Measurements from ENCODE around the gene MB21D2.
"Not testable (repeated sequence)": the region's sequence is repeated elsewhere in the genome, so short reads cannot be mapped to it uniquely, and the experiment has no call there.

MB21D2 gene

DNA sequence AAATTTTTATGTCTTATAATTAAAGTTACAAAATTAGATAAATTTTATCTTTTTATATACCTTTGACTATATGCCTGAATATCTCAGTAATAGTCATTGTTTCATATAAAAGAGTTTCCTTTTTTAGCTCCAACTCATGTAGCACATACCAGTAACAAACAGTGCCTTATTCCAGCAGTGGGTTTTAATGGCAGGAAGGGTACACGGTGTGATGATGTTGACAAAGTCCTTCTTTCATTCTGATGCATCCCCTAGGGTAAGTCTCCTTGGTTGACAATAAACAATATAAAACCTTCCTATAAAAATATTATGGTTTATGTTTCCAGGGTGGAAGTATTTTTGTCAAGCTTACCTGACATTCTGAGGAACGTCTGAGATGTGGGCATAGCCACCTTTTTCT is 113.2 kb downstream of the MB21D2 start:
- no peaks in the 10 kb centered on the region for H3K79me2 ChIP-seq (ENCODE audit: control insufficient read depth, insufficient read depth, low read length, unreplicated experiment)
- no peak overlapping the region for H2AFZ ChIP-seq (ENCODE audit: low read length, unreplicated experiment)
- H3K4me1 ChIP-seq (ENCODE audit: control insufficient read depth, insufficient read depth, low read length, unreplicated experiment): no peaks in the 10 kb centered on the region
- H3K27ac ChIP-seq (ENCODE audit: low read depth, low read length): no peak overlapping the region
- H3K36me3 ChIP-seq (ENCODE audit: insufficient read depth, low read length): no peaks in the 10 kb centered on the region
- H3K4me3 ChIP-seq (ENCODE audit: low read depth, low read length): no peak overlapping the region
- H3K27me3 ChIP-seq (ENCODE audit: insufficient read depth, low read length): no peaks in the 10 kb centered on the region

DNA sequence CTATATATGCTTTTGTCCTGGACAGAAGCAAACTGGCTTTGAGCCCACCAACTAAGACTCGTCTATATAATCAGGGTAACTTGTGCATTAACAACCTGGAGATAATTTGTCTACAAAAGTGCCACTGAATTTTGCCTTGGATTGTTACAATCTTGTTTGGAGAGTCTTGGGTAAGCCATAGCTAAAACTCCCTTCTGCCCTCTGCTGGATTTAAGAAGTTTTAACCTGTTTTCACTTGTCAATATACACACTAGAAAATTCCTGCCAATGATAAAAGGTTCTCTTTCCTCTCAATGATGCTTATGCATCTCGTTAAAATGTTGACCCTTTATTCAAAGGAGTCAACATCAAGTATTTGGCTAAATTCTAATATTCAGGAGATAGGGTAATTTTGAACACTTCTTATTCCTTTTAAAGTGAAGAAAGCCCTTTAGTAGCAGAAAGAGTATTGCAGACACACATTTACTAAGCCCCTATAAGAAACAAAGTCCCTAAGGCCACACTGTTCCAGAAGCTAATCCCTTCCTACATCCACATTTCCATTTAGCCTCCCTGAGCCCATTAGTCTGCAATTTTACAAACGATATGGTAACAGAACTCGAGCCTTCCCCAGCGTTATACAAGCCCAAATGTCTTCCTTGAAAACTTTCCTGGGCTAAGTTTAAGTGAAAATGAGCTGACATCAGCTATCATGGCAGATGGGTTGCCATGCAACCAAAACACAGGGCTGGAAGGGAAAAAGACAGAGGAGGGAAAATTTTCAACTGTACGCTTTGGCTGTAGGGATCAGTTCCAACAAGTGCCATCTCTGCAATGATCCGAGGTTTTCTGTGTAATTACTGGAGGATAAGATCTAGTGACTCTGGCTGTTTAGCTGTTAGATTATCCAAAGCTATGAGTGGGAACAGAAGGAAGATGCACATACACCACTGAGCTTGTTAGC is 114.4 kb downstream of the MB21D2 start:
- no peak overlapping the region for H3K4me3 ChIP-seq (ENCODE audit: low read depth, low read length)
- no peaks in the 10 kb centered on the region for H3K27me3 ChIP-seq (ENCODE audit: insufficient read depth, low read length)
- H3K27ac ChIP-seq (ENCODE audit: low read depth, low read length): no peak overlapping the region
- no peaks in the 10 kb centered on the region for H3K4me1 ChIP-seq (ENCODE audit: control insufficient read depth, insufficient read depth, low read length, unreplicated experiment)
- no peaks in the 10 kb centered on the region for H3K79me2 ChIP-seq (ENCODE audit: control insufficient read depth, insufficient read depth, low read length, unreplicated experiment)
- no peaks in the 10 kb centered on the region for H3K36me3 ChIP-seq (ENCODE audit: insufficient read depth, low read length)
- H2AFZ ChIP-seq (ENCODE audit: low read length, unreplicated experiment): no peak overlapping the region

DNA sequence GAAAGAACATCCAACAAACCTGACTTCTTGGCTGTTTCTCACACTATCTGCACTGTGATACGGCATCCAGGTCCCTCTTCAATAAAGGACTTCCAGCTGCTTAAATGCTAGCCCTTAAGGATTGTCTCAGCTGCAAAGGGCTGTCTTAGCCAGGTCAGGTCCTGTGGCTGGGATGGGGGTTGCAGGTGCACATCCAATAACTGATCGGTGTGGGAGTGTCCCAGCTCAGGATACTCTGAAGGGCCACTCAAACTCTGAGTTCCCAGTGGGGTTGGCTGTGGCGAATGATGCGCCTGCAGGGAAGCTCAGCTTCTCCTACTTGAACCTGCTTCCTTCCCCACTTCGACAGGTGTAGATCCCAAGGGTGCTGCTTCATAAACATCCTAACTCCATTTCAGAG is 115.7 kb downstream of the MB21D2 start:
- H3K79me2 ChIP-seq (ENCODE audit: control insufficient read depth, insufficient read depth, low read length, unreplicated experiment): no peaks in the 10 kb centered on the region
- no peak overlapping the region for H3K27ac ChIP-seq (ENCODE audit: low read depth, low read length)
- H2AFZ ChIP-seq (ENCODE audit: low read length, unreplicated experiment): no peak overlapping the region
- no peaks in the 10 kb centered on the region for H3K27me3 ChIP-seq (ENCODE audit: insufficient read depth, low read length)
- no peaks in the 10 kb centered on the region for H3K36me3 ChIP-seq (ENCODE audit: insufficient read depth, low read length)
- no peaks in the 10 kb centered on the region for H3K4me1 ChIP-seq (ENCODE audit: control insufficient read depth, insufficient read depth, low read length, unreplicated experiment)
- no peak overlapping the region for H3K4me3 ChIP-seq (ENCODE audit: low read depth, low read length)

DNA sequence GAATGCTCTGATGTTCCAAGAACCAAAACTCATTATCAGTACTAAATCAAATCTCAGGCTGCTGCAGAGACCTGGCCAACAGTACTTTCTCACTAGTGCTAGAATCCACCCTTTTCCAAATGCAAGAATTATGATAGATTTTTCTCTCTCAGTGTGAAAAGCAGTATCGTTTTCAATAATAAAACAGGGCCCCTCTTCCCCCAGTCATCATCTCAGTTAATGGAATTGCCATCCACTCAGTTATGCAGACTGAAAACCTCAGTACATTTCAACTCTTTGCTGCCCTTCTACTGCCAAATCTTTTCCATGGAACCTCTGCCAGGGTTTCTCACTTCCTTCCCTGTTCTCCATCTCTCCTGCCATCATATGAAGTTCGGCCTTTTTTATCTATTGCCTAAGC is 117.9 kb downstream of the MB21D2 start:
- Histone ChIP-seq H3K4me1 (ENCODE audit: control insufficient read depth, insufficient read depth, low read length, unreplicated experiment) (no peaks in the 10 kb centered on the region), H3K27ac (ENCODE audit: low read depth, low read length) (no peak overlapping the region), H3K4me3 (ENCODE audit: low read depth, low read length) (no peak overlapping the region), H3K27me3 (ENCODE audit: insufficient read depth, low read length) (no peaks in the 10 kb centered on the region), H3K79me2 (ENCODE audit: control insufficient read depth, insufficient read depth, low read length, unreplicated experiment) (no peaks in the 10 kb centered on the region), H3K36me3 (ENCODE audit: insufficient read depth, low read length) (no peaks in the 10 kb centered on the region), H2AFZ (ENCODE audit: low read length, unreplicated experiment) (no peak overlapping the region)

DNA sequence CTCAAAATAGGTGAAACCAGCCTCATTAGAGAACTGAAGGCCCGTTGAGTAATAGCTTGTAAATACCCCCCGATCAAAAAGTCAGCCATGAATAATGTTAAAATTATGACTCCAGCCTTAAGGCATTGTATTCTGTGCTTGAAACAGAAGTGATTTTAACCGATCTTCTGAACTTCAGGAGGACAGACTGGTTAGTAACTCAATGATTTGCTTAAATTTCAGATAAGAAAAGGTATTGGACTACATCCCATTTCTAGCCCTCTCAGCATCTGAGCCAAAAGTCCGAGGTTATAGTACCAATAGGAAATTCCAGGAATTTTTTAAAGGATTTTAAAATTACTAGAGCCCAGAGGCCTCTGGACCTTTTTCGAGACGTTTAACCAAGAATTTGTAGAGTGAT is 122.6 kb downstream of the MB21D2 start:
- no peaks in the 10 kb centered on the region for H3K27me3 ChIP-seq (ENCODE audit: insufficient read depth, low read length)
- H3K4me3 ChIP-seq (ENCODE audit: low read depth, low read length): no peak overlapping the region
- no peaks in the 10 kb centered on the region for H3K79me2 ChIP-seq (ENCODE audit: control insufficient read depth, insufficient read depth, low read length, unreplicated experiment)

DNA sequence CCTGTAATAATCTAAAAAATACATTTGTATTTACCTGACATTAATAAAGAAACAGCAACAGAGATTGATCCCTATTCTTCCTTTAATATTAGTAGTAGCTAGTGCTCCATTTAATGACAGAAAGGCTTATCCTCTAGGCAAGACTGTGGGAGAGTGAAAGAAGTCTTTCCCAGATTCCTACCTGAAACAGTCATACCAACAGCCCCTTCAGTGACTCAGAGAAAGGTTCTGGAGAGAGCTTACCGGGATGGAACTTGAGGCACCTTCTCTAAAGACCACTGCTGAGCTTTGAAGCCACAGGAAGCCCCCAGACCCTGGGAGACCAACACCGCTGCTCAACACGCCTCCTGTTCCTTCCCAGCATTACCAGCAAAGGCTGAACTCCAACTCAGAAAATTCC is 123.4 kb downstream of the MB21D2 start:
- no peaks in the 10 kb centered on the region for H3K4me1 ChIP-seq (ENCODE audit: control insufficient read depth, insufficient read depth, low read length, unreplicated experiment)
- no peaks in the 10 kb centered on the region for H3K79me2 ChIP-seq (ENCODE audit: control insufficient read depth, insufficient read depth, low read length, unreplicated experiment)
- no peak overlapping the region for H2AFZ ChIP-seq (ENCODE audit: low read length, unreplicated experiment)
- H3K27ac ChIP-seq (ENCODE audit: low read depth, low read length): no peak overlapping the region
- no peak overlapping the region for H3K4me3 ChIP-seq (ENCODE audit: low read depth, low read length)
- no peaks in the 10 kb centered on the region for H3K36me3 ChIP-seq (ENCODE audit: insufficient read depth, low read length)
- H3K27me3 ChIP-seq (ENCODE audit: insufficient read depth, low read length): no peaks in the 10 kb centered on the region

More for the DNA sequence above, 122.6 kb downstream of the MB21D2 start:
- H3K4me1 ChIP-seq (ENCODE audit: control insufficient read depth, insufficient read depth, low read length, unreplicated experiment): no peaks in the 10 kb centered on the region
- no peaks in the 10 kb centered on the region for H3K36me3 ChIP-seq (ENCODE audit: insufficient read depth, low read length)
- H3K27ac ChIP-seq (ENCODE audit: low read depth, low read length): no peak overlapping the region
- H2AFZ ChIP-seq (ENCODE audit: low read length, unreplicated experiment): no peak overlapping the region

DNA sequence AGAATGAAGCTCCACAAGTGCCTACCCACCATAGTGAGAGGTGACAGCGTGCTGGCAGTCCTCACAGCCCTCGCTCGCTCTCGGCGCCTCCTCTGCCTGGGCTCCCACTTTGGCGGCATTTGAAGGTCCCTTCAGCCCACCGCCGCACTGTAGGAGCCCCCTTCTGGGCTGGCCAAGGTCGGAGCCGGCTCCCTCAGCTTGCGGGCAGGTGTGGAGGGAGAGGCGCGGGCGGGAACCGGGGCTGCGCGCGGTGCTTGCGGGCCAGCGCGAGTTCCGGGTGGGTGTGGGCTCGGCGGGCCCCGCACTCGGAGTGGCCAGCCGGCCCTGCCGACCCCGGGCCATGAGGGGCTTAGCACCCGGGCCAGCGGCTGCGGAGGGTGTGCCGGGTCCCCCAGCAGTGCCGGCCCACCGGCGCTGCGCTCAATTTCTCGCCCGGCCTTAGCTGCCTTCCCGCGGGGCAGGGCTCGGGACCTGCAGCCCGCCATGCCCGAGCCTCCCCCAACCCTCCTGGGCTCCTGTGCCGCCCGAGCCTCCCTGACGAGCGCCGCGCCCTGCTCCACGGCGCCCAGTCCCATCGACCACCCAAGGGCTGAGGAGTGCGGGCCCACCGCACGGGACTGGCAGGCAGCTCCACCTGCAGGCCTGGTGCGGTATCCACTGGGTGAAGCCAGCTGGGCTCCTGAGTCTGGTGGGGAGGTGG is 128.7 kb downstream of the MB21D2 start:
- H3K4me3 ChIP-seq (ENCODE audit: low read depth, low read length); H3K4me1 ChIP-seq (ENCODE audit: control insufficient read depth, insufficient read depth, low read length, unreplicated experiment); H3K27ac ChIP-seq (ENCODE audit: low read depth, low read length); H3K79me2 ChIP-seq (ENCODE audit: control insufficient read depth, insufficient read depth, low read length, unreplicated experiment); H3K27me3 ChIP-seq (ENCODE audit: insufficient read depth, low read length); H2AFZ ChIP-seq (ENCODE audit: low read length, unreplicated experiment); H3K36me3 ChIP-seq (ENCODE audit: insufficient read depth, low read length): not testable (repeated sequence)

DNA sequence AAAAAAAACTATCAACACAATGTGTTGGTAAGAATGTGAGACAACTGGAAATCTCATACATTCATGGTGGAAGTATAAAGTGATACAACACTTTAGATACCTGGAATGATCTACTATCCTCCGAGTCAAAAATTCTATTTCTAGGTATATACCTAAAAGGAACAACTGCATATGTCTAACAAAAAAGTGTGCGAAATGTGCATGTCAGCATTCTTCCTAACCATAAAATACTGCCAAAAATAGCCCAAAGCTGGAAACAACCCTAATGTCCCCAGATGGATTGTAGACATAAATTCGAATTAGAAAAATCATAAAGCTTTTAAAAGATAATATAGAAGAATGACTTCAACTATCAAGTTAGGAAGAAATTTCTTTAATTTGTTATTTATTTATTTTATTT is 139.1 kb downstream of the MB21D2 start:
- Histone ChIP-seq H2AFZ (ENCODE audit: low read length, unreplicated experiment) (no peak overlapping the region), H3K36me3 (ENCODE audit: insufficient read depth, low read length) (no peaks in the 10 kb centered on the region), H3K27me3 (ENCODE audit: insufficient read depth, low read length) (peaks cover 27% of the 10 kb centered on the region), H3K4me1 (ENCODE audit: control insufficient read depth, insufficient read depth, low read length, unreplicated experiment) (no peaks in the 10 kb centered on the region), H3K27ac (ENCODE audit: low read depth, low read length) (no peak overlapping the region), H3K79me2 (ENCODE audit: control insufficient read depth, insufficient read depth, low read length, unreplicated experiment) (no peaks in the 10 kb centered on the region), H3K4me3 (ENCODE audit: low read depth, low read length) (no peak overlapping the region)

DNA sequence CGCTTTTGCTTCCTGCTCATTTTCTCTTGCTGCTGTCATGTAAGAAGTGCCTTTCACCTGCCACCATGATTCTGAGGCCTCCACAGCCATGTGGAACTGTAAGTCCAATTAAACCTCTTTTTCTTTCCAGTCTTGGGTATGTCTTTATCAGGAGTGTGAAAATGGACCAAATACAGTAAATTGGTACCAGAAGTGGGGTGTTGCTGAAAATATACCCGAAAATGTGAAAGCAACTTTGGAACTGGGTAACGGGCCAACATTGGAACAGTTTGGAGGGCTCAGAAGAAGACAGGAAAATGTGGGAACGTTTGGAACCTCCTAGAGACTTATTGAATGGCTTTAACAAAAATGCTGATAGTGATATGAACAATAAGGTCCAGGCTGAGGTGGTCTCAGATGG is 143.3 kb downstream of the MB21D2 start:
- H3K27ac ChIP-seq (ENCODE audit: low read depth, low read length); H3K79me2 ChIP-seq (ENCODE audit: control insufficient read depth, insufficient read depth, low read length, unreplicated experiment); H3K4me1 ChIP-seq (ENCODE audit: control insufficient read depth, insufficient read depth, low read length, unreplicated experiment); H3K4me3 ChIP-seq (ENCODE audit: low read depth, low read length); H3K27me3 ChIP-seq (ENCODE audit: insufficient read depth, low read length); H2AFZ ChIP-seq (ENCODE audit: low read length, unreplicated experiment); H3K36me3 ChIP-seq (ENCODE audit: insufficient read depth, low read length): not testable (repeated sequence)

DNA sequence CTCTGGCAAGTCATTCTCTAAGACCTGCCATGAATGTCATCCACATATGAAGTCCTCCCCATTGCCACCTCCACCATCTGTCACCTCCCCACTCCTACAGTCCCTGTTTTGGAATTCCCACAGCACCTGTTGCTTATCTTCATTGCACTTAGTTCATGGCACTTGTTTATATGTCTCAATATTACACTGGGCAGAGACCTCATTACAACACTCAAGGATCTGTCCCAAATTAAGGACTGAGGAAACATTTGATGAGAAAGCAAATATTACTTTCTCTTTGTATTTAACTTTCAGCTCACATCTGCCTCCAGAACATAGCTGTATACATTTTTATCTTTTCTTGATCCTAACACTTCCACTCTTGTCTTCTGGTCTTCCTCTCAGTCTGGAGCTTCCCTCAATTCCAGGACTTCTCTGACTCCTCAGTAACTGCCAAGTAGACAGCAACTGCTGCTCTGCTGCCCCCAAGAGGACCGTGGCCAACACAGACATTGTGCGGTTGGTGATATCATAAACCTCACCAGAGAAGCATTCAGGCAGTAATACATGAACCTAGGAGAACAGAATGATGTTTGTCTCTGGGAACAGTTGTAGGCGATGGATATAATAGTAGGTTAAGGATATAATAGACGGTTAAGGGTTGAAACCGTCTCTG is 145.3 kb downstream of the MB21D2 start:
- Histone ChIP-seq H3K27me3 (ENCODE audit: insufficient read depth, low read length) (peaks cover 5% of the 10 kb centered on the region; the same call in 1 of the 2 replicates), H3K79me2 (ENCODE audit: control insufficient read depth, insufficient read depth, low read length, unreplicated experiment) (no peaks in the 10 kb centered on the region), H3K27ac (ENCODE audit: low read depth, low read length) (no peak overlapping the region), H3K4me1 (ENCODE audit: control insufficient read depth, insufficient read depth, low read length, unreplicated experiment) (no peaks in the 10 kb centered on the region), H2AFZ (ENCODE audit: low read length, unreplicated experiment) (no peak overlapping the region), H3K36me3 (ENCODE audit: insufficient read depth, low read length) (no peaks in the 10 kb centered on the region), H3K4me3 (ENCODE audit: low read depth, low read length) (no peak overlapping the region)

Data from ACC112 (cell line).